Measurements from ENCODE around the gene LACRT.
A peak's percentile ranks its signal among the peaks of the same experiment; 100 is the strongest.

The LACRT gene

GRCh38 chr12:54625598-54625997, 9.1 kb downstream of the LACRT start:
- DNase-seq (ENCODE audit: extremely low read depth, low read depth) = no peak
- TF ChIP-seq CTCF (IDR thresholded peaks at IDR 0.05; ENCODE audit: low read depth, low read length, missing control alignments) = no peak

GRCh38 chr12:54624315-54625279, 10.1 kb downstream of the LACRT start:
- no peak for TF ChIP-seq CTCF (IDR thresholded peaks at IDR 0.05; ENCODE audit: low read depth, low read length, missing control alignments)
- H3K4me3 ChIP-seq (replicated peaks; ENCODE audit: low read depth, low read length) = no peak overlapping the region
- no peak for DNase-seq (ENCODE audit: extremely low read depth, low read depth)

More at GRCh38 chr12:54625598-54625997, 9.1 kb downstream of the LACRT start:
- no peak overlapping the region for H3K4me3 ChIP-seq (replicated peaks; ENCODE audit: low read depth, low read length)

GRCh38 chr12:54622463-54623183, 12.1 kb downstream of the LACRT start:
- peak; percentile 27 for TF ChIP-seq CTCF (IDR thresholded peaks at IDR 0.05; ENCODE audit: low read depth, low read length, missing control alignments)
- no peak for DNase-seq (ENCODE audit: extremely low read depth, low read depth)

GRCh38 chr12:54616933-54617680, 17.6 kb downstream of the LACRT start:
- no peak overlapping the region for H3K4me3 ChIP-seq (replicated peaks; ENCODE audit: low read depth, low read length)
- no peak for TF ChIP-seq CTCF (IDR thresholded peaks at IDR 0.05; ENCODE audit: low read depth, low read length, missing control alignments)
- DNase-seq (ENCODE audit: extremely low read depth, low read depth) = no peak

More at GRCh38 chr12:54622463-54623183, 12.1 kb downstream of the LACRT start:
- H3K4me3 ChIP-seq (replicated peaks; ENCODE audit: low read depth, low read length) = no peak overlapping the region

- no peak for DNase-seq (ENCODE audit: extremely low read depth, low read depth)
- no peak overlapping the region for H3K4me3 ChIP-seq (replicated peaks; ENCODE audit: low read depth, low read length)
- TF ChIP-seq CTCF (IDR thresholded peaks at IDR 0.05; ENCODE audit: low read depth, low read length, missing control alignments) = no peak
Observed at GRCh38 chr12:54612225-54612750, 22.4 kb downstream of the LACRT start.

GRCh38 chr12:54611715-54612149, 23.0 kb downstream of the LACRT start:
- DNase-seq (ENCODE audit: extremely low read depth, low read depth) = no peak
- no peak overlapping the region for H3K4me3 ChIP-seq (replicated peaks; ENCODE audit: low read depth, low read length)
- no peak for TF ChIP-seq CTCF (IDR thresholded peaks at IDR 0.05; ENCODE audit: low read depth, low read length, missing control alignments)

Data from HFF-Myc (cell line).